C4-2B (cell line): ENCODE measurements around the gene ZBTB43.

ENCODE experiments used
- ZFX ChIP-seq: fragments of 450-650 bp; IDR thresholded peaks from 2 replicates; pipeline ENCODE4 v1.6.1; 2017
- TF ChIP-seq, protein P1 (sequence below): fragments of 450-650 bp; conservative IDR thresholded peaks from 2 replicates; pipeline ENCODE4 v1.5.1; 2017; ENCODE audit warnings: mild to moderate bottlenecking

DNA sequence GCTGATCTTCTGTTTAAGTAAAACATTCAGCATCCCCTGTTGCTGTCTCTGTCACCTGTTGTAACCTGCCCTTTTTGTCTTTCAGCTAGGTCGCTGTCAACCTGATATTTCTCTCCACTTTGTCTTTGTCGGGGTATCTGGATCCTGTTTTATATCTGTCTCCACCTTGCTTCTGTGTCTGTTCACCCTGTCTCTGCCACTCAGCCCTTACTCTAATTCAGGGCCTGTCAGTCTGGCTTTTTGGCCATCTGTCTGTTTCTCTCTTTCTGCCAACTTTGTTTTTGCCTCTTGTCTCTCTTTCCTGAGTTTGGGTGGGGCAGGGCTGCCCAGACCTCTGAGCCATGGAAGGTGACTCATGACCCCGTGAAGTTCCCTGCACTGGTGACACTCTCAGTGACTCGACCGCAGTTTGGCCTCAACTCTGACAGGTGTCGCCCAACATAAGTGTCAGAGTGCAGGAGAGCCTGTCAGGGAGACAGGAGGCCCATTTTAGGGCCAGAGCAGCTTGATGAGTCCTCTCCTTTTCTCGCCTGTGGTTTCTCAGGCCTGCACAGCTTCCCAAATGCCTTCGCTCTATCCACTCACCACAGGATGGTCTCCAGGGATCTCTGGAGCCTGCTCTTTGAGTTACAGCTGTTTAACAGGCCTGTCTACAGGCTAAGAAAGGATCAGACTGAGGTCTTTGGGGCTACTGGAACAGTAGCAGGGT is 868 bp downstream of the ZBTB43 start:
- TF ChIP-seq, protein P1, sequence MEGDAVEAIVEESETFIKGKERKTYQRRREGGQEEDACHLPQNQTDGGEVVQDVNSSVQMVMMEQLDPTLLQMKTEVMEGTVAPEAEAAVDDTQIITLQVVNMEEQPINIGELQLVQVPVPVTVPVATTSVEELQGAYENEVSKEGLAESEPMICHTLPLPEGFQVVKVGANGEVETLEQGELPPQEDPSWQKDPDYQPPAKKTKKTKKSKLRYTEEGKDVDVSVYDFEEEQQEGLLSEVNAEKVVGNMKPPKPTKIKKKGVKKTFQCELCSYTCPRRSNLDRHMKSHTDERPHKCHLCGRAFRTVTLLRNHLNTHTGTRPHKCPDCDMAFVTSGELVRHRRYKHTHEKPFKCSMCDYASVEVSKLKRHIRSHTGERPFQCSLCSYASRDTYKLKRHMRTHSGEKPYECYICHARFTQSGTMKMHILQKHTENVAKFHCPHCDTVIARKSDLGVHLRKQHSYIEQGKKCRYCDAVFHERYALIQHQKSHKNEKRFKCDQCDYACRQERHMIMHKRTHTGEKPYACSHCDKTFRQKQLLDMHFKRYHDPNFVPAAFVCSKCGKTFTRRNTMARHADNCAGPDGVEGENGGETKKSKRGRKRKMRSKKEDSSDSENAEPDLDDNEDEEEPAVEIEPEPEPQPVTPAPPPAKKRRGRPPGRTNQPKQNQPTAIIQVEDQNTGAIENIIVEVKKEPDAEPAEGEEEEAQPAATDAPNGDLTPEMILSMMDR: no peak
- TF ChIP-seq ZFX: no peak
